ENCODE results near the gene PTPN11.
"Not testable (repeated sequence)": the region's sequence is repeated elsewhere in the genome, so short reads cannot be mapped to it uniquely, and the experiment has no call there.

The PTPN11 gene

DNA sequence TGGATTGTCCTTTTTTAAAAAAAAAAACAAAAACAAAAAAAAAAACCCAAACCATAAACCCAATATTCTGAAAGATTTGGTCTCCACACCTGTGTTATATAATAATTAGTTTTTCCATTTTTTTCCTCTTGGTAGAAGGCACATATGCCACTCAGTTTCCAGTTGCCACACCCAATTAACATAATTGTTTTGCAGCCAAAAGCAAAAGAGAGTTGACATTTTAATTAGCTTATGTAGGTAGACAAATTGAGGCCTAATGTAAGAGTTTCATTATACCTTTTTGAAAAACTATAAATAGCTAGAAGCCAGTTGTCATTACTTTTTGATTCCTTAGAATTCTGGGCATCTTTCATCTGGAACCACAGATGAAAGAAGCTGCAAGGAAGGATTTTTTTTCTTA, 21.0 kb downstream of the PTPN11 start:
- Histone ChIP-seq H3K4ac (ENCODE audit: low read depth in 1 of 2, low read length in 2 of 2) (no peak overlapping the region), H3K4me1 (ENCODE audit: control insufficient read depth, insufficient read depth, low read depth, low read length) (no peaks in the 10 kb centered on the region), H3K14ac (ENCODE audit: low read length in 2 of 2) (no peak overlapping the region), H3K4me2 (ENCODE audit: low read length, poor library complexity, severe bottlenecking) (no peak overlapping the region), H3K18ac (ENCODE audit: low read depth in 1 of 2, low read length in 2 of 2) (no peak overlapping the region), H2AFZ (ENCODE audit: low read depth, low read length) (no peak overlapping the region), H2BK120ac (ENCODE audit: low read depth, low read length) (no peak overlapping the region), H3K9ac (ENCODE audit: low read length) (no peak overlapping the region), H3K36me3 (ENCODE audit: control insufficient read depth in 1 of 2, insufficient read depth in 2 of 2, low read depth in 1 of 2, low read length in 2 of 2) (no peaks in the 10 kb centered on the region), H3K4me3 (ENCODE audit: insufficient read depth in 1 of 2, low read depth in 1 of 2, low read length in 2 of 2) (no peak overlapping the region), H2BK15ac (ENCODE audit: low read depth, poor library complexity, severe bottlenecking) (no peak overlapping the region), H2BK5ac (ENCODE audit: low read depth, low read length, poor library complexity, severe bottlenecking) (no peak overlapping the region), H3K79me1 (replicated peaks; ENCODE audit: low read length, poor library complexity, severe bottlenecking) (peaks cover 7% of the 10 kb centered on the region), H4K8ac (ENCODE audit: low read length) (no peak overlapping the region), H4K91ac (ENCODE audit: low read length) (no peak overlapping the region), H2BK12ac (ENCODE audit: low read length in 2 of 2) (no peak overlapping the region), H3K9me3 (ENCODE audit: control insufficient read depth, low read length) (no peaks in the 10 kb centered on the region), H3K27me3 (ENCODE audit: control insufficient read depth in 1 of 2, insufficient read depth in 1 of 2, low read length in 2 of 2) (no peaks in the 10 kb centered on the region), H3K27ac (ENCODE audit: low read length, poor library complexity, severe bottlenecking) (no peak overlapping the region), H2AK5ac (ENCODE audit: low read length, severe bottlenecking) (no peak overlapping the region), H3K23ac (ENCODE audit: low read length in 2 of 2) (no peak overlapping the region)
- DNase-seq, result no peak

DNA sequence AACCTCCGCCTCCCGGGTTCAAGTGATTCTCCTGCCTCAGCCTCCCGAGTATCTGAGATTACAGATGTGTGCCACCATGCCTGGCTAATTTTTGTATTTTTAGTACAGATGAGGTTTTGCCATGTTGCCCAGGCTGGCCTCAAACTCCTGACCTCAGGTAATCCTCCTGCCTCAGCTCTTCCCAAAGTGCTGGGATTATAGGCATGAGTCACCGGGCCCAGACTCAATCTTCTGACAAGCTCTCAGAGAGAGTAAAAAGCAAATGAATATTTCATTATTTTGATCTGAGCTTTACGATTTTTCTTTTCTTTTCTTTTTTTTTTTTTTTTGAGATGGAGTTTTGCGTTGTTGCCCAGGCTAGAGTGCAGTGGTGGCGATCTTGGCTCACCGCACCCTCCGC, 21.9 kb downstream of the PTPN11 start:
- WGBS, result 100% methylated on average over 7 of the region's 9 CpGs
- H2AFZ ChIP-seq (ENCODE audit: low read depth, low read length); H2BK12ac ChIP-seq (ENCODE audit: low read length in 2 of 2); H3K14ac ChIP-seq (ENCODE audit: low read length in 2 of 2); H3K79me1 ChIP-seq (replicated peaks; ENCODE audit: low read length, poor library complexity, severe bottlenecking); H3K23ac ChIP-seq (ENCODE audit: low read length in 2 of 2); H3K36me3 ChIP-seq (ENCODE audit: control insufficient read depth in 1 of 2, insufficient read depth in 2 of 2, low read depth in 1 of 2, low read length in 2 of 2); H3K4ac ChIP-seq (ENCODE audit: low read depth in 1 of 2, low read length in 2 of 2); H3K9ac ChIP-seq (ENCODE audit: low read length); H3K4me1 ChIP-seq (ENCODE audit: control insufficient read depth, insufficient read depth, low read depth, low read length); H3K4me2 ChIP-seq (ENCODE audit: low read length, poor library complexity, severe bottlenecking); H2BK15ac ChIP-seq (ENCODE audit: low read depth, poor library complexity, severe bottlenecking); DNase-seq; H3K18ac ChIP-seq (ENCODE audit: low read depth in 1 of 2, low read length in 2 of 2); H4K8ac ChIP-seq (ENCODE audit: low read length); H2BK120ac ChIP-seq (ENCODE audit: low read depth, low read length); H3K27me3 ChIP-seq (ENCODE audit: control insufficient read depth in 1 of 2, insufficient read depth in 1 of 2, low read length in 2 of 2); H2BK5ac ChIP-seq (ENCODE audit: low read depth, low read length, poor library complexity, severe bottlenecking); H3K9me3 ChIP-seq (ENCODE audit: control insufficient read depth, low read length); H3K4me3 ChIP-seq (ENCODE audit: insufficient read depth in 1 of 2, low read depth in 1 of 2, low read length in 2 of 2); H3K27ac ChIP-seq (ENCODE audit: low read length, poor library complexity, severe bottlenecking); H2AK5ac ChIP-seq (ENCODE audit: low read length, severe bottlenecking); H4K91ac ChIP-seq (ENCODE audit: low read length): not testable (repeated sequence)

DNA sequence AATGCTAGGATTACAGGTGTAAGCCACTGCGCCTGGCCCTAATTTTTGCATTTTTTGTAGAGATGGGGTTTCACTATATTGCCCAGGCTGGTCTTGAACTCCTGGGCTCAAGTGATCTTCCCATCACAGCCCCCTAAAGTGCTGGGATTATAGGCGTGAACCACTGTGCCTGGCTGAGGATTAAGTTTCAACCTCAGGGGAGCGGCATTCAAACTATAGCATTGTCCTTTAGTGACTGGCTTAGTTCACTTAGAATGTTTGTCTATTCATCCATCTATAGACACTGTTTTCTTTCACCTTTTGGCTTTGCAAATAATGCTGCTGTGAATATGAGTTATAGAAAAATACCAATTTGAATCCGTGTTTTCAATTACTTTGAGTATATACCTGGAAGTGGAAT, 25.2 kb downstream of the PTPN11 start:
- Histone ChIP-seq H3K4ac (ENCODE audit: low read depth in 1 of 2, low read length in 2 of 2) (no peak overlapping the region), H3K36me3 (ENCODE audit: control insufficient read depth in 1 of 2, insufficient read depth in 2 of 2, low read depth in 1 of 2, low read length in 2 of 2) (peaks cover 14 to 17% of the 10 kb centered on the region in 2 experiments), H3K4me3 (ENCODE audit: insufficient read depth in 1 of 2, low read depth in 1 of 2, low read length in 2 of 2) (no peak overlapping the region), H2AFZ (ENCODE audit: low read depth, low read length) (no peak overlapping the region), H3K4me2 (ENCODE audit: low read length, poor library complexity, severe bottlenecking) (no peak overlapping the region), H3K23ac (ENCODE audit: low read length in 2 of 2) (no peak overlapping the region), H2BK120ac (ENCODE audit: low read depth, low read length) (no peak overlapping the region), H3K27me3 (ENCODE audit: control insufficient read depth in 1 of 2, insufficient read depth in 1 of 2, low read length in 2 of 2) (no peaks in the 10 kb centered on the region), H3K18ac (ENCODE audit: low read depth in 1 of 2, low read length in 2 of 2) (no peak overlapping the region), H2BK15ac (ENCODE audit: low read depth, poor library complexity, severe bottlenecking) (no peak overlapping the region), H3K4me1 (ENCODE audit: control insufficient read depth, insufficient read depth, low read depth, low read length) (no peaks in the 10 kb centered on the region), H3K79me1 (replicated peaks; ENCODE audit: low read length, poor library complexity, severe bottlenecking) (peaks cover 18% of the 10 kb centered on the region), H2BK5ac (ENCODE audit: low read depth, low read length, poor library complexity, severe bottlenecking) (no peak overlapping the region), H2AK5ac (ENCODE audit: low read length, severe bottlenecking) (no peak overlapping the region), H4K91ac (ENCODE audit: low read length) (no peak overlapping the region), H2BK12ac (ENCODE audit: low read length in 2 of 2) (no peak overlapping the region), H3K9me3 (ENCODE audit: control insufficient read depth, low read length) (no peaks in the 10 kb centered on the region), H4K8ac (ENCODE audit: low read length) (no peak overlapping the region), H3K14ac (ENCODE audit: low read length in 2 of 2) (no peak overlapping the region), H3K9ac (ENCODE audit: low read length) (no peak overlapping the region), H3K27ac (ENCODE audit: low read length, poor library complexity, severe bottlenecking) (no peak overlapping the region)
- WGBS, result 100% methylated on average over 3 of the region's 4 CpGs
- DNase-seq, result no peak

DNA sequence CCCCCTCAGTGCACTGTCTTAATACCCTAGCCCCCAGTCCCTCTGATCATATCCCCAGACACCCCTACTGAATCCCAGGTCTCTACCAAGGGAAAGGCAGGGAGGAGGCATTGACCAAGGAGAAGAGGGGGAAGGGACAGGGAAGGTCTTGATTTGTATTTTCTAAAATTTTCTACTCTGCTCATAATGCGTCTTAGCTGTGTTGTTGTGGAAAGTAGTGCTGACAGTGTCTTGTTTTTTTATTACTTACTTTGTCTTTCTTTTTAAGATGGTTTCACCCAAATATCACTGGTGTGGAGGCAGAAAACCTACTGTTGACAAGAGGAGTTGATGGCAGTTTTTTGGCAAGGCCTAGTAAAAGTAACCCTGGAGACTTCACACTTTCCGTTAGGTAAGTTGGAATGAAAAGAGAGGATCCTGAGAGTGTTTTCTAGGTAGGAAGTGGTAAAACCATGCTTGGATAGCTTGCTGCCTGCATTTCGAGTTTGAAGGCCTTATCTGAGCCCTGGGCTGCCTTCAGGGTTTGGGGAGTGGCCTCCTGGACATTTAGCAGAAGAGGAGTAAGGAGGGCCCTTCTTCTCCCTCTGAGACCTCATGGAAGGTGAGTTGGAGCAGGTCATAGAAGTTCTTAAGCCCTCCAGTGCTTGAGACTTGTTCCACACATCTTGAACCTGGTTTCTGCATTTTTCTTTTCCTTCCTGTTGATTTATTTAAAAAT, 27.4 kb downstream of the PTPN11 start:
- Histone ChIP-seq H3K9me3 (ENCODE audit: control insufficient read depth, low read length) (no peaks in the 10 kb centered on the region), H3K23ac (ENCODE audit: low read length in 2 of 2) (no peak overlapping the region), H3K27me3 (ENCODE audit: control insufficient read depth in 1 of 2, insufficient read depth in 1 of 2, low read length in 2 of 2) (no peaks in the 10 kb centered on the region), H2BK12ac (ENCODE audit: low read length in 2 of 2) (no peak overlapping the region), H2BK120ac (ENCODE audit: low read depth, low read length) (no peak overlapping the region), H4K91ac (ENCODE audit: low read length) (no peak overlapping the region), H3K18ac (ENCODE audit: low read depth in 1 of 2, low read length in 2 of 2) (no peak overlapping the region), H3K4me2 (ENCODE audit: low read length, poor library complexity, severe bottlenecking) (no peak overlapping the region), H2AK5ac (ENCODE audit: low read length, severe bottlenecking) (no peak overlapping the region), H3K4me1 (ENCODE audit: control insufficient read depth, insufficient read depth, low read depth, low read length) (no peaks in the 10 kb centered on the region), H3K4me3 (ENCODE audit: insufficient read depth in 1 of 2, low read depth in 1 of 2, low read length in 2 of 2) (no peak overlapping the region), H3K36me3 (ENCODE audit: control insufficient read depth in 1 of 2, insufficient read depth in 2 of 2, low read depth in 1 of 2, low read length in 2 of 2) (peaks cover 18 to 36% of the 10 kb centered on the region in 2 experiments), H3K14ac (ENCODE audit: low read length in 2 of 2) (no peak overlapping the region), H2BK15ac (ENCODE audit: low read depth, poor library complexity, severe bottlenecking) (no peak overlapping the region), H3K9ac (ENCODE audit: low read length) (no peak overlapping the region), H3K4ac (ENCODE audit: low read depth in 1 of 2, low read length in 2 of 2) (no peak overlapping the region), H2AFZ (ENCODE audit: low read depth, low read length) (no peak overlapping the region), H3K27ac (ENCODE audit: low read length, poor library complexity, severe bottlenecking) (no peak overlapping the region), H4K8ac (ENCODE audit: low read length) (no peak overlapping the region), H2BK5ac (ENCODE audit: low read depth, low read length, poor library complexity, severe bottlenecking) (no peak overlapping the region), H3K79me1 (replicated peaks; ENCODE audit: low read length, poor library complexity, severe bottlenecking) (peaks cover 24% of the 10 kb centered on the region)
- no peak for DNase-seq
- WGBS, result 98% methylated on average over 3 of the region's 3 CpGs

All from mesenchymal stem cell (in vitro differentiated cells and primary cell).